Loucy (cell line): ENCODE results near the gene ADO.

Experiments
- CTCF ChIP-seq: fragments of 200-600 bp; sonication (generic); conservative IDR thresholded peaks from 2 replicates; pipeline ENCODE4 v1.5.1; 2014; ENCODE audit warnings: mild to moderate bottlenecking, antibody characterized with exemption, low read length
- EZH2phosphoT487 ChIP-seq: fragments of 200-600 bp; IDR thresholded peaks from 2 replicates; pipeline ENCODE4 v1.6.1; 2018; ENCODE audit warnings: antibody characterized with exemption, mild to moderate bottlenecking, moderate library complexity, borderline replicate concordance

GRCh38 chr10:62795762-62796161 lies 8.8 kb upstream of the ADO start:
- TF ChIP-seq CTCF (no peak), EZH2phosphoT487 (no peak)
